ENCODE data around the gene UBR4. TPM values are rescaled to one million over a fixed set of nuclear protein-coding genes. Genes with fewer than 3 reads are reported as not detected.

UBR4 gene
- total RNA-seq, 1 donor from 2014 or later: 156 TPM

DNA sequence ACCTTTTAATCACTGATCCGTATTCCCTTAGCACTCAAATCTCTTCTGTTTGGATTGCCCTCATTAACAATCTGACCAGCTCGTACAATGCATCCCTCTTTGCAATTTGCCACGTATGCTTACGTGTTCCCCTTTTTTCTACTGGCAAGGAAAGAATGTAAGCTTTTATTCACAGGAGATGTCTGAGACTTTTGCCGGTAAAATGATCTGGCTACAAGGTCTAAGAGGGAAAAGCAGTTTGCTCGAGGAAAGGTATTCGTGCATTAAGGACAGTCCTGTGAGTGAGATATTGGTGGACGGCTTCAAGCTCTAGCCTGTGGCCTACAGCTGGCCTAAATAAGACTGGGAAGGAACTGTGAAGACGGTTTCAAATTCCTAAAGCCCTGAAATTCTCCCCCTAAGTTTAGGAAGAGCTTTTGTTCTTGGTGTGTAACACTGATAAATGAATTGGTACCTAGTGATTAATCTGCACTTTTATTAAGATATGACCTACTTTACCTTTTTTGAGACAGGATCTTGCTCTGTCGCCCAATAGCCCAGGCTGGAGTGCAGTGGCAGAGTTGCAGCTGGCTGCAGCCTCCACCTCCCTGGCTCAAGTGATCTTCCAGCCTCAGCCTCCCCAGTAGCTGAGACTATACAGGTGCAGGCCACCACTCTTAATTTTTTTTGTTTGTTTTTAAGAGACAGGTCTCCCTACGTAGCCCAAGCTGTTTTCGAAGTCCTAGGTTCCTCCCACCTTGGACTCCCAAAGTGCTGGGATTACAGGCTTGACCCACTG, 895 bp upstream of the UBR4 start:
- H3K27ac Mint-ChIP-seq: peak overlapping the region; percentile 91
- no peak for DNase-seq (ENCODE audit: low spot score)
- H3K27me3 Mint-ChIP-seq (ENCODE audit: low read depth): no peaks in the 10 kb centered on the region
- H3K4me1 Mint-ChIP-seq (ENCODE audit: low read depth): peaks cover 46% of the 10 kb centered on the region
- H3K9me3 Mint-ChIP-seq: no peaks in the 10 kb centered on the region
- peak overlapping the region; percentile 95 for H3K4me3 Mint-ChIP-seq (ENCODE audit: low read depth)
- intact Hi-C loops (cut with micrococcal nuclease): loop anchor here (2.0 to 5.0 kb wide), 2 partner anchors 34 to 40 kb away; partner anchors contain the start of genes EMC1 and MRTO4
- H3K36me3 Mint-ChIP-seq (ENCODE audit: low read depth): peaks cover 68% of the 10 kb centered on the region

DNA sequence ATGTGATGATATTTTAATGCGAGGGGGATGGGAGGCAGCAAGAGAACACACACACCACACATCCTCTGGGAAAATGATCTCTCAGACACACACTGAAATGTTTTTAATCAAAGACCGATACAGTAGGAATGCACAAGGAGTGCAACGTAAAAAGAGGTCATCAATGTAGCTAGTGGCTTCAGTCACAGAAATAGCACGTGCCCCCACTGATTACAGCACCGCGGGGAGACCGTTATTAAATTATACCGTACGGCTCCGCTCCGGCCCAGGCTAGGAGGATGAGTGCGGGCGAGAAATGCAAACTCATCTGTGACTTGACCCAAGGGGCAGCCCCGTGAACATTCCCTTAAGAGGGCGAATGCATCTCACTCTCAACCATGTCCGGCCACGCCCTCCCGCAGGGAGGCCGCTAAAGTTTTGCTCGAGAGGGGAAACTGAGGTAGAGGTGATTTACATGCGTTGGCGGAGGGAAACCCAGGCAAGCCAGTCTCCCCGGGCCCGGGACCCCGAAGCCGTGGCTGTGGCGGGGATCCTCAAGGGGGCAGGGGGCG, 552 bp downstream of the UBR4 start:
- intact Hi-C loops (cut with micrococcal nuclease): loop anchor here (1.0 to 5.0 kb wide), 2 partner anchors 23 to 257 kb away; no protein-coding TSS in a partner anchor
- peak overlapping the region; percentile 94 for H3K27ac Mint-ChIP-seq
- H3K36me3 Mint-ChIP-seq (ENCODE audit: low read depth): peaks cover 73% of the 10 kb centered on the region
- DNase-seq (ENCODE audit: low spot score): peak; percentile 44
- H3K9me3 Mint-ChIP-seq: no peaks in the 10 kb centered on the region
- H3K27me3 Mint-ChIP-seq (ENCODE audit: low read depth): no peaks in the 10 kb centered on the region
- peak overlapping the region; percentile 98 for H3K4me3 Mint-ChIP-seq (ENCODE audit: low read depth)
- peaks cover 60% of the 10 kb centered on the region for H3K4me1 Mint-ChIP-seq (ENCODE audit: low read depth)

DNA sequence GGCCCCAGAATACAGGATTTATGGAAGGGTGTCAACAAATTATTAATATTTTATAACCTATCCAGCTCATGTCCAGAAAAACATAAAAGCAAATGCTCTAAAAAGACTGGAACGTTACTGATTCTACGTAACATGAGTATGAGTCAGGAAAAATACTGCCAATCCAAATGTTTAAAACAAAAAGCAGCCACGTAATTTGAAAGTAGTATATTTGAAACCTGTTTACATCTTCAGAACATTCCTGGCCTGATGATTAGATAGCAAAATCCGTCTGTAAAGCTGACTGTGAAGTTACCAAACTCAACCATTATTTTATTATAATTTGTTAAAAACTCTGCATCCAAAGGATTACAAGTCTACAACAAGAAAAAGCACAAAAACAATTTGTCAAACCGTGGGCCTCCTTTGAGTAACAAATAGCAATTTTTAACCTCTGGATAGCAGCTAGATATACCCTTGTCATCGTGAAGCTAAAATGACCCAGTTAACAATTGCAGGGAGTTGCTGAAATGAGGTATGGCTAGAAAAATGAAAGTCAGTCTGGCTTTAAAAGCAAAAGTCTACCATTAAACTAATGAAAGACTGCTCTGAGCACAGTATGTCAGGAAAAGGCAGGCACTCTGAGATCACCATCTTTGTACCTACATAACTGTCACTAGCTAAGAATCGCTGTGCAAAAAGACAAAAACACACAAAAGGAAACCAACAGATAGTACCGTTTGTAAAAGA, 1.2 kb downstream of the UBR4 start:
- peak overlapping the region; percentile 94 for H3K27ac Mint-ChIP-seq
- intact Hi-C loops (cut with micrococcal nuclease): loop anchor here (1.0 to 5.0 kb wide), 2 partner anchors 23 to 257 kb away; no protein-coding TSS in a partner anchor
- H3K27me3 Mint-ChIP-seq (ENCODE audit: low read depth): no peaks in the 10 kb centered on the region
- H3K4me1 Mint-ChIP-seq (ENCODE audit: low read depth): peaks cover 59% of the 10 kb centered on the region
- peak overlapping the region; percentile 98 for H3K4me3 Mint-ChIP-seq (ENCODE audit: low read depth)
- peaks cover 66% of the 10 kb centered on the region for H3K36me3 Mint-ChIP-seq (ENCODE audit: low read depth)
- H3K9me3 Mint-ChIP-seq: no peaks in the 10 kb centered on the region
- no peak for DNase-seq (ENCODE audit: low spot score)

- H3K36me3 Mint-ChIP-seq (ENCODE audit: low read depth): peaks cover 59% of the 10 kb centered on the region
- no peaks in the 10 kb centered on the region for H3K27me3 Mint-ChIP-seq (ENCODE audit: low read depth)
- intact Hi-C loops (cut with micrococcal nuclease): loop anchor here (5.0 kb wide), 1 partner anchor 255 kb away; no protein-coding TSS in a partner anchor
- no peak overlapping the region for H3K27ac Mint-ChIP-seq
- peaks cover 60% of the 10 kb centered on the region for H3K4me1 Mint-ChIP-seq (ENCODE audit: low read depth)
- H3K9me3 Mint-ChIP-seq: no peaks in the 10 kb centered on the region
- H3K4me3 Mint-ChIP-seq (ENCODE audit: low read depth): peak overlapping the region; percentile 22
- no peak for DNase-seq (ENCODE audit: low spot score)
Observed at GRCh38 chr1:19206947-19207346, 3.1 kb downstream of the UBR4 start.

GRCh38 chr1:19205845-19206244, 4.2 kb downstream of the UBR4 start:
- DNase-seq (ENCODE audit: low spot score): no peak
- H3K27me3 Mint-ChIP-seq (ENCODE audit: low read depth): no peaks in the 10 kb centered on the region
- H3K4me3 Mint-ChIP-seq (ENCODE audit: low read depth): peak overlapping the region; percentile 15
- intact Hi-C loops (cut with micrococcal nuclease): loop anchor here (1.0 to 5.0 kb wide), 2 partner anchors 20 to 254 kb away; no protein-coding TSS in a partner anchor
- no peaks in the 10 kb centered on the region for H3K9me3 Mint-ChIP-seq
- peaks cover 54% of the 10 kb centered on the region for H3K4me1 Mint-ChIP-seq (ENCODE audit: low read depth)
- H3K27ac Mint-ChIP-seq: peak overlapping the region; percentile 65
- peaks cover 61% of the 10 kb centered on the region for H3K36me3 Mint-ChIP-seq (ENCODE audit: low read depth)

- DNase-seq (ENCODE audit: low spot score): no peak
- Mint-ChIP-seq H3K27me3 (ENCODE audit: low read depth) (no peaks in the 10 kb centered on the region), H3K36me3 (ENCODE audit: low read depth) (peaks cover 60% of the 10 kb centered on the region), H3K27ac (peak overlapping the region; percentile 65), H3K4me3 (ENCODE audit: low read depth) (peak overlapping the region; percentile 15), H3K4me1 (ENCODE audit: low read depth) (peaks cover 51% of the 10 kb centered on the region), H3K9me3 (no peaks in the 10 kb centered on the region)
- intact Hi-C loops (cut with micrococcal nuclease): loop anchor here (1.0 to 5.0 kb wide), 2 partner anchors 19 to 253 kb away; no protein-coding TSS in a partner anchor
Observed at GRCh38 chr1:19205403-19205802, 4.7 kb downstream of the UBR4 start.

DNA sequence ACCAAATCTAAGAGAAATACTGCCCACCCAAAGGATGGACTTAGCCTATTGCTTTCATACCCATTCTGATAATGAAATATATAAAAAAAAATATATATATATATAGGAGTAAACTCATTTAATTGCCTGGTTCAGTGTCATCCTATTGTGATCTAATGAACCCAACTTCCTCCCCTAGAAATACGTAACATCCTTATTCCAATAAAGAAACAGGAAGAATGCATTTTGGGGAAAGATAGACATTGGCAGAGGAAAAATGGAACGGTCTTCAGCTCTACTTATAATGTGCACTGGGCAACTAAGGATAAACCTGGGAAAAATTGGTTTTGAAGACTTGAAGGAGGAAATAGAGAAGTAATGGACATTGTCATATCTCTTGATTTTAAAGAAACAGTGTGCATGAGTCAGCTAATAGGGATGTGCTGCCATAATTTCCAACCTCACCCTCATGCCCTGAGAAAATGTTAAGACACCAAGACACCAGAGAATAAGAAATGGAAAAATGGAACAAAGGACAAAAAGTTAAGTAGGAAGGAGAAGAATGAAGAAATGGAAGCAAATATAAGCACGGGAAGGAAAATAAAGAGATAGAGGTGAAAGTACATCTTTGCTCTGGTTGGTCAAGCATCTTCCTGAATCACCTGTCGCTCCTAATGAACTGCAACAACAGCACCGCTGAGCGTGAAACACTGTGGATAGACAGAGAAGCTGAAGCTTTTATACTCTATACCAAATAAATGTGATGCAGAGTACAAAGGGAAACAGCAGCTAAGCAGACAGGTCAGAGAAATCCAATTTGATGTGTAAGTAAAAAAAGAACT, 5.4 kb downstream of the UBR4 start:
- no peak for DNase-seq (ENCODE audit: low spot score)
- no peaks in the 10 kb centered on the region for H3K9me3 Mint-ChIP-seq
- peak overlapping the region; percentile 65 for H3K27ac Mint-ChIP-seq
- no peaks in the 10 kb centered on the region for H3K27me3 Mint-ChIP-seq (ENCODE audit: low read depth)
- peaks cover 64% of the 10 kb centered on the region for H3K36me3 Mint-ChIP-seq (ENCODE audit: low read depth)
- no peak overlapping the region for H3K4me3 Mint-ChIP-seq (ENCODE audit: low read depth)
- H3K4me1 Mint-ChIP-seq (ENCODE audit: low read depth): peaks cover 51% of the 10 kb centered on the region
- intact Hi-C loops (cut with micrococcal nuclease): loop anchor here (1.0 to 5.0 kb wide), 2 partner anchors 18 to 252 kb away; no protein-coding TSS in a partner anchor

DNA sequence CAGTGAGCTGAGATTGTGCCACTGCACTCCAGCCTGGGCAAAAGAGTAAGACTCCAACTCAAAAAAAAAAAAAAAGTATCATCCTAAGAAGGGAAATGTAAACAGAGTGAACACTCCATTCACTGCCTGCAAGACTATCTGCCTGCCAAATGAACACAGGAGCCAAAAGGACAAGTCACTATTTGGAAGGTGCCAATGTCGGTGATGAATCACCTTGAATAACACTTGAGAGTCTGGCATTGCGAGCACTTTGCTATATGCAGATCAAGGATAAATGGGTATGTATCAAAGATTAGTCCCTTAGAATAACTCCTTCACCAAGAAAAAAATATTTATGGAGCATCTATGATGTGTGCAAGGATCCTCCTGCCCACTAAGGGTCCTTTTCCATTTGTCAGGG, 6.6 kb downstream of the UBR4 start:
- H3K4me3 Mint-ChIP-seq (ENCODE audit: low read depth): no peak overlapping the region
- H3K27ac Mint-ChIP-seq: no peak overlapping the region
- intact Hi-C loops (cut with micrococcal nuclease): no loop called here
- H3K4me1 Mint-ChIP-seq (ENCODE audit: low read depth): peaks cover 46% of the 10 kb centered on the region
- no peaks in the 10 kb centered on the region for H3K27me3 Mint-ChIP-seq (ENCODE audit: low read depth)
- H3K9me3 Mint-ChIP-seq: no peaks in the 10 kb centered on the region
- H3K36me3 Mint-ChIP-seq (ENCODE audit: low read depth): peaks cover 65% of the 10 kb centered on the region
- no peak for DNase-seq (ENCODE audit: low spot score)

DNA sequence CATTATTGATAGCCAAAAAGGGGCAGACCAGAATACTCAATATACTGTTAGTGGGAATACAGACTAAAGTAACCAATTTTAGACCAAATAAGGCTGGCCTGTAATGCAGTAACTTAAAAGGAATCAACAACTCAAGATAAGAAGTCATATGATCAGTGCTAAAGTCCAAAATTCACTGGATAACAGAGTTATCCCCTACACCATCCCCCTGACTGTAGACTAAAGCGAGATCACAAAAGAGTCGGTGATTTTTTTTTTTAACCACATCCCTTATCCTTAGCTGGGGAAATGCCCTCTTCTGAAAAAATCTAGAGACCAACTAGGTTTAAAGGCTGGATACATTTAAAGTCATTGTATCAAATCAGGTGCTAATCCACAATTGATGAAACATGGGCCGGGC, 7.7 kb downstream of the UBR4 start:
- Mint-ChIP-seq H3K36me3 (ENCODE audit: low read depth) (peaks cover 68% of the 10 kb centered on the region), H3K27me3 (ENCODE audit: low read depth) (no peaks in the 10 kb centered on the region), H3K4me3 (ENCODE audit: low read depth) (no peak overlapping the region), H3K4me1 (ENCODE audit: low read depth) (peaks cover 39% of the 10 kb centered on the region), H3K27ac (peak overlapping the region; percentile 36), H3K9me3 (no peaks in the 10 kb centered on the region)
- no peak for DNase-seq (ENCODE audit: low spot score)
- intact Hi-C loops (cut with micrococcal nuclease): no loop called here

GRCh38 chr1:19199969-19200604, 10.0 kb downstream of the UBR4 start:
- Mint-ChIP-seq H3K4me3 (ENCODE audit: low read depth) (no peak overlapping the region), H3K27me3 (ENCODE audit: low read depth) (no peaks in the 10 kb centered on the region), H3K27ac (no peak overlapping the region), H3K9me3 (no peaks in the 10 kb centered on the region), H3K4me1 (ENCODE audit: low read depth) (peaks cover 23% of the 10 kb centered on the region), H3K36me3 (ENCODE audit: low read depth) (peaks cover 77% of the 10 kb centered on the region)
- intact Hi-C loops (cut with micrococcal nuclease): no loop called here
- no peak for DNase-seq (ENCODE audit: low spot score)

GRCh38 chr1:19199329-19199968, 10.6 kb downstream of the UBR4 start:
- H3K4me1 Mint-ChIP-seq (ENCODE audit: low read depth): peaks cover 16% of the 10 kb centered on the region
- peaks cover 72% of the 10 kb centered on the region for H3K36me3 Mint-ChIP-seq (ENCODE audit: low read depth)
- DNase-seq (ENCODE audit: low spot score): no peak
- intact Hi-C loops (cut with micrococcal nuclease): no loop called here
- no peak overlapping the region for H3K27ac Mint-ChIP-seq
- no peaks in the 10 kb centered on the region for H3K27me3 Mint-ChIP-seq (ENCODE audit: low read depth)
- no peak overlapping the region for H3K4me3 Mint-ChIP-seq (ENCODE audit: low read depth)
- no peaks in the 10 kb centered on the region for H3K9me3 Mint-ChIP-seq

All from activated T-helper 2 cell treated with anti-CD3 and anti-CD28 coated beads, Interferon-gamma antibody, Interleukin-2, Interleukin-4, amounts not matched to agents 10 μg/mL and 5 μg/mL and 100 μg/mL, durations not matched to agents 14 hours and 24 hours and 36 hours (primary cell).